H1 (cell line): ENCODE results near the gene BEST2. TPM values are rescaled to one million over a fixed set of nuclear protein-coding genes. Genes with fewer than 3 reads are reported as not detected.

ENCODE experiments used
- EP300 ChIP-seq, 2 experiments: IDR thresholded peaks; 1 replicate in 1 of 2; 2 replicates in 1 of 2; pipeline ENCODE4 v1.6.1; 2011 to 2012; ENCODE audit warnings: low read depth in 2 of 2, low read length in 2 of 2, mild to moderate bottlenecking in 2 of 2, borderline replicate concordance in 1 of 2, inconsistent platforms in 1 of 2, moderate library complexity in 1 of 2
- JUND ChIP-seq: IDR thresholded peaks from 2 replicates; pipeline ENCODE4 v1.6.1; 2011; ENCODE audit warnings: mild to moderate bottlenecking, improper control_type of control experiment, low read length
- RAD21 ChIP-seq, 2 experiments: IDR thresholded peaks in 1 of 2; conservative IDR thresholded peaks in 1 of 2; 2 replicates each; pipeline ENCODE4 v1.6.1; 2011; ENCODE audit warnings: low read depth in 2 of 2, low read length in 2 of 2, improper control_type of control experiment in 1 of 2, inconsistent platforms in 1 of 2, mild to moderate bottlenecking in 1 of 2, moderate library complexity in 1 of 2
- SRF ChIP-seq: IDR thresholded peaks from 2 replicates; pipeline ENCODE4 v1.6.1; 2011; ENCODE audit warnings: mild to moderate bottlenecking, low read depth, low read length, moderate library complexity
- YY1 ChIP-seq: IDR thresholded peaks from 2 replicates; pipeline ENCODE4 v1.6.1; 2011; ENCODE audit warnings: low read depth, mild to moderate bottlenecking, low read length
- polyA plus RNA-seq, 7 experiments: library from polyadenylated mRNA; depleted of rRNA in 3 of 7; stranded (reverse) in 5 of 7; unstranded in 2 of 7; fragments of >200 nt in 5 of 7; fragments of 200-250 nt in 2 of 7; gene quantifications; 1 replicate in 5 of 7; 2 replicates in 1 of 7; 4 replicates in 1 of 7; pipeline versions ENCODE4 v1.2.1 to v1.2.3, GENCODE V29; 2011 to 2013; ENCODE audit warnings: missing spikeins in 2 of 7, mixed read lengths in 2 of 7
- total RNA-seq: library from RNA; stranded (reverse); fragmentation: NEBNext Ultra II Directional; extraction: Animal tissue kit (Norgen Biotek cat#: 25700); gene quantifications from 2 replicates; pipeline ENCODE4 v1.2.1, GENCODE V29; 2021
- TF ChIP-seq, protein P1 (sequence below): fragments of 300-600 bp; sonication (generic); IDR thresholded peaks from 2 replicates; pipeline ENCODE4 v1.7.1; 2012; ENCODE audit warnings: low read length, moderate library complexity, mild to moderate bottlenecking, inconsistent platforms; ENCODE audit not compliant: insufficient replicate concordance
- TF ChIP-seq, protein P2 (sequence below), 3 experiments: IDR thresholded peaks; 1 replicate in 2 of 3; 2 replicates in 1 of 3; pipeline versions ENCODE4 v1.5.1 to v1.6.1; 2011; ENCODE audit warnings: low read length in 3 of 3, mild to moderate bottlenecking in 3 of 3, inconsistent platforms in 2 of 3, low read depth in 1 of 3, moderate library complexity in 1 of 3; ENCODE audit not compliant: insufficient read depth in 1 of 3; ENCODE audit errors: control extremely low read depth in 1 of 3

Gene BEST2
- total and polyA plus RNA-seq, 2 of the 8 experiments (the other 6 are each of a cell fraction or from before 2014, with no cell fraction given): 4.6 to 7.3 TPM

- TF ChIP-seq, protein P1, sequence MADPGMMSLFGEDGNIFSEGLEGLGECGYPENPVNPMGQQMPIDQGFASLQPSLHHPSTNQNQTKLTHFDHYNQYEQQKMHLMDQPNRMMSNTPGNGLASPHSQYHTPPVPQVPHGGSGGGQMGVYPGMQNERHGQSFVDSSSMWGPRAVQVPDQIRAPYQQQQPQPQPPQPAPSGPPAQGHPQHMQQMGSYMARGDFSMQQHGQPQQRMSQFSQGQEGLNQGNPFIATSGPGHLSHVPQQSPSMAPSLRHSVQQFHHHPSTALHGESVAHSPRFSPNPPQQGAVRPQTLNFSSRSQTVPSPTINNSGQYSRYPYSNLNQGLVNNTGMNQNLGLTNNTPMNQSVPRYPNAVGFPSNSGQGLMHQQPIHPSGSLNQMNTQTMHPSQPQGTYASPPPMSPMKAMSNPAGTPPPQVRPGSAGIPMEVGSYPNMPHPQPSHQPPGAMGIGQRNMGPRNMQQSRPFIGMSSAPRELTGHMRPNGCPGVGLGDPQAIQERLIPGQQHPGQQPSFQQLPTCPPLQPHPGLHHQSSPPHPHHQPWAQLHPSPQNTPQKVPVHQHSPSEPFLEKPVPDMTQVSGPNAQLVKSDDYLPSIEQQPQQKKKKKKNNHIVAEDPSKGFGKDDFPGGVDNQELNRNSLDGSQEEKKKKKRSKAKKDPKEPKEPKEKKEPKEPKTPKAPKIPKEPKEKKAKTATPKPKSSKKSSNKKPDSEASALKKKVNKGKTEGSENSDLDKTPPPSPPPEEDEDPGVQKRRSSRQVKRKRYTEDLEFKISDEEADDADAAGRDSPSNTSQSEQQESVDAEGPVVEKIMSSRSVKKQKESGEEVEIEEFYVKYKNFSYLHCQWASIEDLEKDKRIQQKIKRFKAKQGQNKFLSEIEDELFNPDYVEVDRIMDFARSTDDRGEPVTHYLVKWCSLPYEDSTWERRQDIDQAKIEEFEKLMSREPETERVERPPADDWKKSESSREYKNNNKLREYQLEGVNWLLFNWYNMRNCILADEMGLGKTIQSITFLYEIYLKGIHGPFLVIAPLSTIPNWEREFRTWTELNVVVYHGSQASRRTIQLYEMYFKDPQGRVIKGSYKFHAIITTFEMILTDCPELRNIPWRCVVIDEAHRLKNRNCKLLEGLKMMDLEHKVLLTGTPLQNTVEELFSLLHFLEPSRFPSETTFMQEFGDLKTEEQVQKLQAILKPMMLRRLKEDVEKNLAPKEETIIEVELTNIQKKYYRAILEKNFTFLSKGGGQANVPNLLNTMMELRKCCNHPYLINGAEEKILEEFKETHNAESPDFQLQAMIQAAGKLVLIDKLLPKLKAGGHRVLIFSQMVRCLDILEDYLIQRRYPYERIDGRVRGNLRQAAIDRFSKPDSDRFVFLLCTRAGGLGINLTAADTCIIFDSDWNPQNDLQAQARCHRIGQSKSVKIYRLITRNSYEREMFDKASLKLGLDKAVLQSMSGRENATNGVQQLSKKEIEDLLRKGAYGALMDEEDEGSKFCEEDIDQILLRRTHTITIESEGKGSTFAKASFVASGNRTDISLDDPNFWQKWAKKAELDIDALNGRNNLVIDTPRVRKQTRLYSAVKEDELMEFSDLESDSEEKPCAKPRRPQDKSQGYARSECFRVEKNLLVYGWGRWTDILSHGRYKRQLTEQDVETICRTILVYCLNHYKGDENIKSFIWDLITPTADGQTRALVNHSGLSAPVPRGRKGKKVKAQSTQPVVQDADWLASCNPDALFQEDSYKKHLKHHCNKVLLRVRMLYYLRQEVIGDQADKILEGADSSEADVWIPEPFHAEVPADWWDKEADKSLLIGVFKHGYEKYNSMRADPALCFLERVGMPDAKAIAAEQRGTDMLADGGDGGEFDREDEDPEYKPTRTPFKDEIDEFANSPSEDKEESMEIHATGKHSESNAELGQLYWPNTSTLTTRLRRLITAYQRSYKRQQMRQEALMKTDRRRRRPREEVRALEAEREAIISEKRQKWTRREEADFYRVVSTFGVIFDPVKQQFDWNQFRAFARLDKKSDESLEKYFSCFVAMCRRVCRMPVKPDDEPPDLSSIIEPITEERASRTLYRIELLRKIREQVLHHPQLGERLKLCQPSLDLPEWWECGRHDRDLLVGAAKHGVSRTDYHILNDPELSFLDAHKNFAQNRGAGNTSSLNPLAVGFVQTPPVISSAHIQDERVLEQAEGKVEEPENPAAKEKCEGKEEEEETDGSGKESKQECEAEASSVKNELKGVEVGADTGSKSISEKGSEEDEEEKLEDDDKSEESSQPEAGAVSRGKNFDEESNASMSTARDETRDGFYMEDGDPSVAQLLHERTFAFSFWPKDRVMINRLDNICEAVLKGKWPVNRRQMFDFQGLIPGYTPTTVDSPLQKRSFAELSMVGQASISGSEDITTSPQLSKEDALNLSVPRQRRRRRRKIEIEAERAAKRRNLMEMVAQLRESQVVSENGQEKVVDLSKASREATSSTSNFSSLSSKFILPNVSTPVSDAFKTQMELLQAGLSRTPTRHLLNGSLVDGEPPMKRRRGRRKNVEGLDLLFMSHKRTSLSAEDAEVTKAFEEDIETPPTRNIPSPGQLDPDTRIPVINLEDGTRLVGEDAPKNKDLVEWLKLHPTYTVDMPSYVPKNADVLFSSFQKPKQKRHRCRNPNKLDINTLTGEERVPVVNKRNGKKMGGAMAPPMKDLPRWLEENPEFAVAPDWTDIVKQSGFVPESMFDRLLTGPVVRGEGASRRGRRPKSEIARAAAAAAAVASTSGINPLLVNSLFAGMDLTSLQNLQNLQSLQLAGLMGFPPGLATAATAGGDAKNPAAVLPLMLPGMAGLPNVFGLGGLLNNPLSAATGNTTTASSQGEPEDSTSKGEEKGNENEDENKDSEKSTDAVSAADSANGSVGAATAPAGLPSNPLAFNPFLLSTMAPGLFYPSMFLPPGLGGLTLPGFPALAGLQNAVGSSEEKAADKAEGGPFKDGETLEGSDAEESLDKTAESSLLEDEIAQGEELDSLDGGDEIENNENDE: no peak
- TF ChIP-seq SRF (peak; percentile 97), JUND (peak; percentile 94), YY1 (peak; percentile 21; the same call in 1 of the 2 replicates), RAD21 (IDR thresholded peaks at IDR 0.05 in 1 of 2, conservative IDR thresholded peaks at IDR 0.05 in 1 of 2; ENCODE audit: low read depth in 2 of 2, low read length in 2 of 2) (no peak), EP300 (IDR thresholded peaks at IDR 0.05; ENCODE audit: borderline replicate concordance in 1 of 2, low read depth in 2 of 2, low read length in 2 of 2) (peak in 1 of 2 experiments; percentile 100; a peak in 2 of 3 replicates)
- TF ChIP-seq, protein P2, sequence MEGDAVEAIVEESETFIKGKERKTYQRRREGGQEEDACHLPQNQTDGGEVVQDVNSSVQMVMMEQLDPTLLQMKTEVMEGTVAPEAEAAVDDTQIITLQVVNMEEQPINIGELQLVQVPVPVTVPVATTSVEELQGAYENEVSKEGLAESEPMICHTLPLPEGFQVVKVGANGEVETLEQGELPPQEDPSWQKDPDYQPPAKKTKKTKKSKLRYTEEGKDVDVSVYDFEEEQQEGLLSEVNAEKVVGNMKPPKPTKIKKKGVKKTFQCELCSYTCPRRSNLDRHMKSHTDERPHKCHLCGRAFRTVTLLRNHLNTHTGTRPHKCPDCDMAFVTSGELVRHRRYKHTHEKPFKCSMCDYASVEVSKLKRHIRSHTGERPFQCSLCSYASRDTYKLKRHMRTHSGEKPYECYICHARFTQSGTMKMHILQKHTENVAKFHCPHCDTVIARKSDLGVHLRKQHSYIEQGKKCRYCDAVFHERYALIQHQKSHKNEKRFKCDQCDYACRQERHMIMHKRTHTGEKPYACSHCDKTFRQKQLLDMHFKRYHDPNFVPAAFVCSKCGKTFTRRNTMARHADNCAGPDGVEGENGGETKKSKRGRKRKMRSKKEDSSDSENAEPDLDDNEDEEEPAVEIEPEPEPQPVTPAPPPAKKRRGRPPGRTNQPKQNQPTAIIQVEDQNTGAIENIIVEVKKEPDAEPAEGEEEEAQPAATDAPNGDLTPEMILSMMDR (IDR thresholded peaks at IDR 0.05; ENCODE audit: control extremely low read depth in 1 of 3, insufficient read depth in 1 of 3, low read depth in 1 of 3, low read length in 3 of 3): no peak
Measured at GRCh38 chr19:12789904-12790619, 38.5 kb downstream of the BEST2 start (continued).
